Stomach (tissue), 9 donors: ENCODE results near the gene ZBTB18. TPM values are rescaled to one million over a fixed set of nuclear protein-coding genes. Genes with fewer than 3 reads are reported as not detected.

Source experiments
- DNase-seq, 2 donors: peaks; one replicate each; pipeline versions ENCODE4 v3.0.0 to v3.0.0-alpha.2; 2013 to 2019
- H3K27ac ChIP-seq, 5 donors: fragments of 200-600 bp in 4 of 5; sonication (generic) in 4 of 5; one replicate each; pipeline ENCODE4 v1.5.1; 2013 to 2019; ENCODE audit warnings: mild to moderate bottlenecking in 1 of 5, moderate library complexity in 1 of 5
- H3K27me3 ChIP-seq, 3 donors: fragments of 200-600 bp; sonication (generic); one replicate each; pipeline ENCODE4 v1.5.1; 2017 to 2019; ENCODE audit warnings: mixed run types in 1 of 3
- H3K36me3 ChIP-seq, 4 donors: fragments of 200-600 bp; sonication (generic); 1 replicate in 3 of 4; 2 replicates in 1 of 4; pipeline ENCODE4 v1.5.1; 2016 to 2019
- H3K4me1 ChIP-seq, 4 donors: fragments of 200-600 bp; sonication (generic); one replicate each; pipeline ENCODE4 v1.5.1; 2016 to 2019
- H3K4me3 ChIP-seq, 4 donors: fragments of 200-600 bp; sonication (generic) in 3 of 4; one replicate each; pipeline ENCODE4 v1.5.1; 2016 to 2019; ENCODE audit warnings: mild to moderate bottlenecking in 1 of 4
- H3K9me3 ChIP-seq, 4 donors: fragments of 200-600 bp; sonication (generic); one replicate each; pipeline ENCODE4 v1.5.1; 2016 to 2019
- EP300 ChIP-seq: sonication (generic); formaldehyde crosslinking; IDR thresholded peaks from one replicate; pipeline ENCODE4 v1.6.1; 2017; ENCODE audit warnings: antibody characterized with exemption
- POLR2A ChIP-seq, 4 donors: fragments of 450-650 bp; IDR thresholded peaks; one replicate each; pipeline ENCODE4 v1.6.1; 2016; ENCODE audit warnings: antibody characterized with exemption in 4 of 4, control low read depth in 2 of 4, mild to moderate bottlenecking in 1 of 4, moderate library complexity in 1 of 4
- POLR2AphosphoS5 ChIP-seq, 3 donors: sonication (generic); formaldehyde crosslinking; IDR thresholded peaks; one replicate each; pipeline ENCODE4 v1.6.1; 2016; ENCODE audit warnings: antibody characterized with exemption in 3 of 3
- WGBS, 5 donors: extraction: QIAGEN DNeasy Blood & Tissue Kit in 3 of 5; methylation state at CpG; one replicate each; pipeline versions ENCODE4 v1.1.5 to v1.1.7; 2013 to 2018; 5-methylcytosine and 5-hydroxymethylcytosine counted together
- intact Hi-C: fragments of 100-400 bp; cut with DNase I; formaldehyde crosslinking; loops from one replicate; pipeline ENCODE4 v1.15.1; 2023; ENCODE audit warnings: low total_unique reads
- polyA plus RNA-seq, 3 donors: library from polyadenylated mRNA; stranded (reverse); fragments of 200-250 nt; gene quantifications; one replicate each; pipeline ENCODE4 v1.2.3, GENCODE V29; 2013
- total RNA-seq, 5 donors: library from RNA; depleted of rRNA; stranded (reverse); fragments of >200 nt; gene quantifications; one replicate each; pipeline versions ENCODE4 v1.1.0 to v1.2.3, GENCODE V29; 2014 to 2016
- TF ChIP-seq, protein P1 (sequence below), 7 experiments: fragments of 450-650 bp in 4 of 7; fragments of 200-600 bp in 3 of 7; sonication (generic) in 3 of 7; IDR thresholded peaks; one replicate each; pipeline ENCODE4 v1.5.1; 2016 to 2019; ENCODE audit warnings: antibody characterized with exemption in 7 of 7, control low read depth in 2 of 7, mild to moderate bottlenecking in 1 of 7
- donor health status: healthy with polysubstance abuse.
- donor health status: Bipolar disorder and iron deficiency.
- donor health status: healthy.

ZBTB18 gene
- total and polyA plus RNA-seq, 8 donors = 5.7 to 27.2 (median 16.4) TPM

DNA sequence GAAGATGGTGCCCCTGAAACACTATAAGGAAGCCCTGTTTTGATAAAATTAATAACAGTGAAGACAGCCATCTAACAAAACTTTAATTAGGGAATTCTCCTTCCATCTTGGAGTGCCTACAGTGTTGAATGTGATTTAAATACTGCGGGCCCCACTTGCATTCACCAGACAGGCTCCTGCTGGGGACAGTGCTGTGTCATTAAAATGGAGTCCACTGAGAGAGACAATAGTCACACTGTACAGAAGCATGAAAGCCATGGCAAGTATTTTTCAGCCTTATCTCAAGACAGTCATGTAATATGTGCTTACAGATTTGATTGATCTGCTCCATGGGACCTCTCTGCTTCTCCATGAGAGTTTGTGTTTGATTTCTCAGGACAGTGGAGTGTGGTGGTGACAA lies 29.7 kb upstream of the ZBTB18 start:
- 89 to 96% (median 89%) methylated on average over 1 of the region's 1 CpG for WGBS, 5 donors

DNA sequence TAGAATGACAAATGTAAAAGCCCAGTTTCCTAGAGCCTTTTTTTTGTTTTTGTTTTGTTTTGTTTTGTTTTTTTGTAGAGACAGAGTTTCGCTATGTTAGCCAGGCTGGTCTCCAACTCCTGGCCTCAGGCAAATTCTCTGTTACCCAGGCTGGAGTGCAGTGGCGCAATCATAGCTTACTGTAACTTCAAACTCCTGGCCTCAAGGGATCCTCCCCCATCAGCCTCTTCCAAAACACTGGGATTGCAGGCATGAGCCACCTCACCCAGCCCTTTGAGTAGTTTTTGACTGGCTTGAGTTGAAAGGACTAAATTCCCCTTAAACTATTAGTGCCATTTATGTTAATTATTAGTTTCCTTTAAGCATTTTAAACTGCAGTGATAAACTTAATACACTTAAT lies 28.8 kb upstream of the ZBTB18 start:
- Histone ChIP-seq H3K4me1 (no peaks in the 10 kb centered on the region), H3K36me3 (no peaks in the 10 kb centered on the region), H3K27ac (no peak overlapping the region), H3K4me3 (no peak overlapping the region), H3K9me3 (no peaks in the 10 kb centered on the region), H3K27me3 (peaks cover 0 to 4% (median 0%) of the 10 kb centered on the region in 3 donors)
- intact Hi-C loops = no loop called here
- WGBS, 5 donors = 89 to 96% (median 94%) methylated on average over 2 of the region's 2 CpGs
- no peak for DNase-seq
- TF ChIP-seq, protein P1, sequence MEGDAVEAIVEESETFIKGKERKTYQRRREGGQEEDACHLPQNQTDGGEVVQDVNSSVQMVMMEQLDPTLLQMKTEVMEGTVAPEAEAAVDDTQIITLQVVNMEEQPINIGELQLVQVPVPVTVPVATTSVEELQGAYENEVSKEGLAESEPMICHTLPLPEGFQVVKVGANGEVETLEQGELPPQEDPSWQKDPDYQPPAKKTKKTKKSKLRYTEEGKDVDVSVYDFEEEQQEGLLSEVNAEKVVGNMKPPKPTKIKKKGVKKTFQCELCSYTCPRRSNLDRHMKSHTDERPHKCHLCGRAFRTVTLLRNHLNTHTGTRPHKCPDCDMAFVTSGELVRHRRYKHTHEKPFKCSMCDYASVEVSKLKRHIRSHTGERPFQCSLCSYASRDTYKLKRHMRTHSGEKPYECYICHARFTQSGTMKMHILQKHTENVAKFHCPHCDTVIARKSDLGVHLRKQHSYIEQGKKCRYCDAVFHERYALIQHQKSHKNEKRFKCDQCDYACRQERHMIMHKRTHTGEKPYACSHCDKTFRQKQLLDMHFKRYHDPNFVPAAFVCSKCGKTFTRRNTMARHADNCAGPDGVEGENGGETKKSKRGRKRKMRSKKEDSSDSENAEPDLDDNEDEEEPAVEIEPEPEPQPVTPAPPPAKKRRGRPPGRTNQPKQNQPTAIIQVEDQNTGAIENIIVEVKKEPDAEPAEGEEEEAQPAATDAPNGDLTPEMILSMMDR (IDR thresholded peaks at IDR 0.05) = no peak
- TF ChIP-seq POLR2AphosphoS5 (IDR thresholded peaks at IDR 0.05) = no peak
- TF ChIP-seq POLR2A (IDR thresholded peaks at IDR 0.05) = no peak
- TF ChIP-seq EP300 = no peak

More for the DNA sequence above, 29.7 kb upstream of the ZBTB18 start:
- no peak for DNase-seq
- TF ChIP-seq EP300 (no peak), POLR2AphosphoS5 (IDR thresholded peaks at IDR 0.05) (no peak), POLR2A (IDR thresholded peaks at IDR 0.05) (no peak)
- TF ChIP-seq, protein P1 (IDR thresholded peaks at IDR 0.05) = no peak
- Histone ChIP-seq H3K4me3 (no peak overlapping the region), H3K4me1 (no peaks in the 10 kb centered on the region), H3K36me3 (no peaks in the 10 kb centered on the region), H3K27ac (no peak overlapping the region), H3K9me3 (no peaks in the 10 kb centered on the region), H3K27me3 (peaks cover 0 to 4% (median 0%) of the 10 kb centered on the region in 3 donors)
- intact Hi-C loops = no loop called here

DNA sequence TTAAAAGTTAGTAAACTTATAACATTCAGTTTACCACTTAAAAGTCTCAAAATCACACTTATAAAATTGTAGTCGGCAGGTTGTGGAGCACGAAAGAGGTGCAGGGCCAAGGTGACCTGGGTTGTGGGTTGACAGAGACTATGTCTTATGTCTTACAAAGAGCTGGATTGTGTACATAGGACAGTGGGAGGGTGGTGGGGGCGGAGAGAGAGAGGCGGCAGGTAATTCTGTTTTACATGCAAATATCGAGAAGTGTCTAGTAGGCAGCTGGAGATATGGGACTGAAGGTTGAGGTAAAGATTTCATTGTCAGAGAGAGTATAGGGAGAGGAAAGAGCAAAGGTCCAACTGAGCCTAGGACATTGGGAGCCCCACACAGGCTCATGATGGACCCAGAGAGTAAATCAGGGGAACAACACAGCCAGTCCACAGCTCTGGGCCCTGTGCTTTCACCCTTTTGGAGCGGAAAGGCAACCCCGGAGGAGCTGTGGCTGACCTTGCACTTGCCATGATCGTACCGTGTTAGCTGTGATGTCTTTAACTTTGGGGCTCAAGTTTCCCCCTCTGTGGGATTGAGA lies 28.1 kb upstream of the ZBTB18 start:
- no peaks in the 10 kb centered on the region for H3K36me3 ChIP-seq
- WGBS, 5 donors = 73 to 85% (median 78%) methylated on average over 9 of the region's 9 CpGs
- DNase-seq = no peak
- no peak overlapping the region for H3K27ac ChIP-seq
- no peak overlapping the region for H3K4me3 ChIP-seq
- H3K4me1 ChIP-seq = no peaks in the 10 kb centered on the region
- intact Hi-C loops = no loop called here
- TF ChIP-seq POLR2AphosphoS5 (IDR thresholded peaks at IDR 0.05) (no peak), POLR2A (IDR thresholded peaks at IDR 0.05) (no peak), EP300 (no peak)
- TF ChIP-seq, protein P1 (IDR thresholded peaks at IDR 0.05) = no peak
- H3K27me3 ChIP-seq = peaks cover 0 to 7% (median 0%) of the 10 kb centered on the region in 3 donors
- no peaks in the 10 kb centered on the region for H3K9me3 ChIP-seq

DNA sequence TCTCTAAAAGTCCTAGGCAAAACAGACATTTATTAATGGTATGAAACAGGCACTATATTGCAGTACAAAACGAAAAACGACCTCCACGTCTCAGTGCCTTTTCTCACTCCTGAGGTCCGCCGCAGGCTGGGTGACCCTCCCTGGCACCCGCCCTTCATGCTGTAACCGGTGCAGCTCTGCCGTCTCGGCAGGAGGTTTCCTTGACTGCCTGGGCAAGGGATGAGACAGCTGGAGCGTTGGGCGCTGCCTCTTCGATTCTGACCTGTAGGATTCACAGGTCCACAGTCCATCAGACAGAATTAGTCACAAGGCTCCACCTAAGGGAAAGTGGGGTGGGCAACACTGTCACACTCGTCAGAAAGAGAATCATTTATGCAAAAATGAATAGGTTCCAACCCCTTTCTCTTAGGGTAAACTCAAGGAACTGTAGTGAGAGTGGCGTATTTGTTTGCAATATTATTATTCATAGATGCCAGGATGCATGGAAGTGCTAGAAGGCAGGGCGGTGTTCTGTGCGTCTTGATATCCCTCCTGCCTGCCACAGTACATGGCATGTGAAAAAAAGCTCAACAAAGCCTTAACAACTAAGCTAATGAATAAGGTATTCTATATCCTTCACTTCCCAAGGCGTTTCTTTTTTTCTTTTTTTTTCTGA lies 23.5 kb upstream of the ZBTB18 start:
- H3K36me3 ChIP-seq = no peaks in the 10 kb centered on the region
- intact Hi-C loops = no loop called here
- no peak overlapping the region for H3K27ac ChIP-seq
- no peaks in the 10 kb centered on the region for H3K9me3 ChIP-seq
- 75 to 87% (median 78%) methylated on average over 17 of the region's 17 CpGs for WGBS, 5 donors
- TF ChIP-seq POLR2A (IDR thresholded peaks at IDR 0.05) = no peak
- TF ChIP-seq EP300 = no peak
- TF ChIP-seq, protein P1 (IDR thresholded peaks at IDR 0.05) = no peak
- no peak for TF ChIP-seq POLR2AphosphoS5 (IDR thresholded peaks at IDR 0.05)
- peaks cover 0 to 7% (median 0%) of the 10 kb centered on the region in 3 donors for H3K27me3 ChIP-seq
- no peak for DNase-seq
- H3K4me3 ChIP-seq = no peak overlapping the region
- no peaks in the 10 kb centered on the region for H3K4me1 ChIP-seq
